Right hindlimb (tissue), 1 donor: ENCODE data around the gene ABHD13.
"Not testable (repeated sequence)": the region's sequence is repeated elsewhere in the genome, so short reads cannot be mapped to it uniquely, and the experiment has no call there.

Experiments used
- DNase-seq: peaks from one replicate; pipeline ENCODE4 v3.0.0-alpha.2; 2018

ABHD13 gene

GRCh38 chr13:108218044-108218974 is at the start of gene ABHD13:
Gene ABHD13 (plus strand): TSS chr13:108218392. CDS start chr13:108229219, 10,827 bp downstream.
- DNase-seq = peak; percentile 95

DNA sequence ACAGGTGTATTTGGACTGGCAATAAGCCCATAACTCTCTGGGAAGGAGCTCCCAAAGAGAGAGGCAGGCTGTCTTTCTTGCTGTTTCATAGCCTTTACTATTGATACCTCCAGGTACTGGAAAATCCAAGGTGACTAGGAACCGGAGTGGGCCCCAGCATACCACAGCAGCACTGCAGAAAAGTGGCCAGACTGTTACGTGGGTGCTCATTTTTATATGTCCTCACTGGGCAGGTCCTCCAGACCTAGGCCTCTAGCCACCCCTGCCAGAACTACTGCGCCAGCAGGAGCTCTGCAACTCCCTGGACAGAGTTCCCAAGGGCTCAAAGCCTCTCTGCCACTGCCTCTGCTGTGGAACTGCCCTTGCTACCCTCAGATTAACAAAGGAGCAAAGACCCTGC is 49.3 kb upstream of the ABHD13 start:
- DNase-seq = no peak

GRCh38 chr13:108176685-108177274 is 41.4 kb upstream of the ABHD13 start:
- no peak for DNase-seq

- DNase-seq = no peak
Measured at GRCh38 chr13:108178078-108178477, 40.1 kb upstream of the ABHD13 start.

DNA sequence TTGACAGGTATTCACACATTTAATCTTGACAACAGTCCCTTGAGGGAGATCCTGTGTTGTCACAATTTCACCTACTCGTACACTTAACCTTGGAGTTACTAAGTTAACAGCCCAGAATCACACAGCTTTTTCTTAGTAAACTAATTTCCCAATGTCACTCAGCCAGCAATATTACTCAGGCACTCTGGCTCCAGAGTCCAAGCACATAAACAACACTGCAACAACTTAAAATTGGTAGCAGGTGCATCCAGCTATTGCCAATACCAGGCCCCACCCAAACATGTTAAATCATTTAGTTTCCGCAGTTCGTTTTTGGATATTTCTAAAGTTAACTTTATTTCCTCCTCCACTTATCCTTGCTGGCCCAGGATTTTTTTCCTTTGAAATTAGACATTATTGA is 35.5 kb upstream of the ABHD13 start:
- no peak for DNase-seq

- no peak for DNase-seq
Measured at GRCh38 chr13:108185223-108185622, 33.0 kb upstream of the ABHD13 start.

- DNase-seq = no peak
Measured at GRCh38 chr13:108188260-108188659, 29.9 kb upstream of the ABHD13 start.

GRCh38 chr13:108190897-108191296 is 27.3 kb upstream of the ABHD13 start:
- DNase-seq = no peak

DNA sequence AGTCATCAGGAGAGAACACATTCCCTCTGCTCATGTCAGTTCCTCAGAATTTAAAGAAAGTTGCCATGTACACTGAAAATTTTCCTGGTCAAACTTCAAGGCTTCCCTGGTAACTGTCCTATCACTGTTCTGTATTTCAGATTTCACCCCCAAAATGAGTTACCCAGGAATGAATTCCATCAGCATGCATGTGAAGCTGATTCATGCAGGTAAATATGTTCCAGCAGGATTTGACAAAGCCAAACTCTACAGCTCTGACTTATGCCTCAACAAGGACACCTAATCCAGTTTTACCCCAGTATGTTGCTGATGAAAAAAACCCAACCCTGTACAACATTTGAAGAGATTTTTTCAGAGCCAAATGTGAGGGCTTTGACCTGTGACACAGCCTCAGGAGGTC is 24.4 kb upstream of the ABHD13 start:
- no peak for DNase-seq

DNA sequence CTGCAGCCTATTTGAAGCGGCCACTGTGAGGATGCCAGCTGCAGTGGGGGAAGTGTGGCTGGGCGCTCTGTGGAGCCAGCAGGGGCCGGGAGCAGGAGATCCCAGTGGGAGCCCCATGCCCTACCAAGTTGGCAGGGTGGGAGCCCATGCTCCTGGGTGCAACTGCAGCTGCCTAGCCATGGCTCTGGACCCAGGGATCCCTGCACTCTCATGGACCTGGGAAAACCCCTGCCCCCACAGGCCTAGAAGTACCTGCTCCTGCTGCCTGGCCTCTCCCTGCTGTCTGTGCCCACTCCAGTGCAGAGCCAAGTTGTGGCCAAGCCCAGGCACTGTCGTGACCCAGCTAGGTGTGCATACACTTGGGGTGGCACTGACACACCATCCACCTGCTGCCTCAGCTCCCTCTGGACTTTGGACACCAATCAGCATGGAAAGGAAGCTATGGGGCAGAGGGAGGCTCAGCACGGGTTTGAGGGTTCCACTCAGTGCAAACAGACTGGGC is 23.7 kb upstream of the ABHD13 start:
- no peak for DNase-seq

DNA sequence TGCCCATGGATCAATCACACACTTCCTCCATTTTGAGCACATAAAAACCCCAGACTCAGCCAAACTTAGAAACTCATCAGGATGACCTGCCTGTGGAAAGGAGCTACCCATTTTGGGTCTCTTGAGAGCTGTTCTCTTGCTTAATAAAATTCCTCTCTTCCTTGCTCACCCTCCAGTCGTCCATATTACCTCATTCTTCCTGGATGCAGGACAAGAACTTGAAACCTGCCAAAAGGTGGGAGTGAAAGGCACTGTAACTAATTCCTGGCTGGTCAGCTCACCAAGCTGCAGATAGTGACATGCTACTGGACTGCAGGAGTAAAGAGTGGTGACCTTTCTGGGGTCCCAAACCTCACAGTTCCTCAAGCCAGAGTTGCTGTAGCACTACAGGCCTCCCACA is 23.0 kb upstream of the ABHD13 start:
- peak; percentile 10 for DNase-seq

- no peak for DNase-seq
Measured at GRCh38 chr13:108195861-108196260, 22.3 kb upstream of the ABHD13 start.

GRCh38 chr13:108200781-108201398 is 17.3 kb upstream of the ABHD13 start:
- no peak for DNase-seq

DNA sequence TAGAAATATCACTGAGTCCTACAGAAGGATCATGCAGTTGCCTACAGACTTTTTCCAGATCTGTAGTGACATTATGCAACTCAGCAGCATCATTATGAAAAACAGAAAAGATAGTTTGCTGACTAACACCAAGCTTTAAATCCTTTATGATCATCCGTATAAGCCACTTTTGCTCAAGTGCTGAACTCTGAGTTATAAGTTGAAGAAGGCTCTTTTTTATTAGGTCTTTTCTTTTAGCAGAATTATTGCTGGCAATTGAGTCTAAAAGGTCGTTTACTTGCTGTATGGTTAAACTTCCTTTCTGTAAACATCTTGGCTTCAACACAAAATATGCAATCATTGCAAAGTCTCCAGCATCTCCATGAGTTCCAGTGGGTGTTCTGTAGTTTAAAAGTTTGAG is 7.6 kb upstream of the ABHD13 start:
- no peak for DNase-seq

GRCh38 chr13:108212886-108213285 is 5.3 kb upstream of the ABHD13 start:
- DNase-seq = no peak

DNA sequence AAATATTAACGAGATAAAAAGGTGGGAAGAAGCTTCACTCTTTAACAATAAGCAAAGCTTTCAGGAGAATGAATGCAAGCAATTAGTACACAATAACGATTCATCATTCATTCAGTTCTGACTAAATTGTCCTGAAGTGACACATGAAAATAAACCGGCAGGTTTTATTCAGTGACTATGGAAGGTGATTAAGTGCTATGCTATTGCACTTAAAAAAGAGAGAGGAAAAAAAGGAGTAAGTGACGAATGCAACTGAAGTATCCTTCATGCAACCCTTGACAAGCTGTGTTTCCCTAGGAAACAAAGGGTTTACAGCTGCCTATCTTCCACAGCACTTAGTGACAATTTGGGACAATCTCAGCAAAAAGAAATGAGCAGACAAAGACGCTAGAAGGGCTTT is 4.2 kb upstream of the ABHD13 start:
- no peak for DNase-seq

GRCh38 chr13:108214441-108215271 is 3.5 kb upstream of the ABHD13 start:
- peak; percentile 33 for DNase-seq

GRCh38 chr13:108215436-108215835 is 2.8 kb upstream of the ABHD13 start, which contains the start of gene LIG4:
Gene LIG4 (minus strand): TSS chr13:108215536. CDS start chr13:108211268, 4,268 bp downstream.
- peak; percentile 95 for DNase-seq

DNA sequence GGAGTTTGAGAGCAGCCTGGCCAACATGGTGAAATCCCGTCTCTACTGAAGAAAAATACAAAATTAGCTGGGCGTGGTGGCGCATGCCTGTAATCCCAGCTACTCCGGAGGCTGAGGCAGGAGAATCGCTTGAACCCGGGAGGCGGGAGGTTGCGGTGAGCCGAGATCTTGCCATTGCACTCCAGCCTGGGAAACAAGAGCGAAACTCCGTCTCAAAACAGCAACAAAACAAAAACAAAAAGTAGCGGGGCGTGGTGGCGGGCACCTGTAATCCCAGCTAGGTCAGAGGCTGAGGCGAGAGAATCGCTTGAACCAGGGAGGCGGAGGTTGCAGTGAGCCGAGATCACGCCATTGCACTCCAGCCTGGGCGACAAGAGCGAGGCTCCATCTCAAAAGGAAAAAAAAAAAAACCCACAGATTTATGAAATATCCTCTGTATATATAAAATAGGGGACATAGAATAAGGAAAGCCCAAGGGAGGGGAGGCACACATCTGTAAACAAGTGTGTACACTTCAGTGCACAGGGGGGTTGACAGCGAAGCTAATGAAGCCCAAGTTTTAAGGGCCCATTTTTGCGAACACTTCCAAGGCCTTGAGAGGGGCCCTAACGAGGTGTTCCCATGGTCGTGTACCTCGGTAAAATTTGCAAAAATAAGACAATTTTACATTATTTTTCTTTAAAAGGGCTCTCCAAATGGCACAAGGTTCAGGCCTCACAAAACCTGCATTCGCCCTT is 717 bp upstream of the ABHD13 start:
- DNase-seq = not testable (repeated sequence)

- no peak for DNase-seq
Measured at GRCh38 chr13:108220041-108220440, 1.8 kb downstream of the ABHD13 start.

GRCh38 chr13:108223687-108224503 is 5.7 kb downstream of the ABHD13 start:
- DNase-seq = no peak
